K562 (cell line): ENCODE measurements around the gene CNOT2. TPM values are rescaled to one million over a fixed set of nuclear protein-coding genes. Genes with fewer than 3 reads are reported as not detected.
A peak's percentile ranks its signal among the peaks of the same experiment; 100 is the strongest.

ENCODE experiments used
- BACH1 ChIP-seq: fragments of 200-800 bp; sonication (Bioruptor generic); IDR thresholded peaks from 2 replicates; pipeline ENCODE4 v1.6.1; 2016; ENCODE audit warnings: missing genetic modification characterization, missing compliant biosample characterization
- CBX5 ChIP-seq: IDR thresholded peaks from 2 replicates; pipeline ENCODE4 v1.6.1; 2014; ENCODE audit warnings: low read depth, borderline replicate concordance
- FOS ChIP-seq: IDR thresholded peaks from 3 replicates; pipeline ENCODE4 v1.6.1; 2011; ENCODE audit not compliant: insufficient read length; ENCODE audit errors: extremely low read depth
- FOXM1 ChIP-seq, 2 experiments: fragments of 450-650 bp in 1 of 2; sonication (generic) in 1 of 2; formaldehyde crosslinking in 1 of 2; IDR thresholded peaks; 2 replicates each; pipeline versions ENCODE4 v1.6.1 to v1.9.0; 2017 to 2022; ENCODE audit warnings: low read depth in 2 of 2, mild to moderate bottlenecking in 2 of 2, missing genetic modification reagents in 1 of 2, moderate library complexity in 1 of 2
- GATAD2B ChIP-seq: fragments of 450-650 bp; IDR thresholded peaks from 2 replicates; pipeline ENCODE4 v1.6.1; 2017; ENCODE audit warnings: mild to moderate bottlenecking, borderline replicate concordance
- HNRNPH1 ChIP-seq: fragments of 200-400 bp; formaldehyde crosslinking; optimal IDR thresholded peaks from 2 replicates; pipeline ENCODE3; 2017; ENCODE audit warnings: low read depth, mild to moderate bottlenecking, low read length, moderate library complexity
- KAT2B ChIP-seq: IDR thresholded peaks from one replicate; pipeline ENCODE4 v1.6.1; 2012; ENCODE audit warnings: low read depth, mild to moderate bottlenecking, control low read depth, inconsistent platforms, low read length, moderate library complexity
- KDM5B ChIP-seq: fragments of 200-600 bp; sonication (generic); IDR thresholded peaks from 2 replicates; pipeline ENCODE4 v1.6.1; 2012; ENCODE audit warnings: low read depth, mild to moderate bottlenecking, moderate library complexity, low read length, control low read depth, inconsistent platforms; ENCODE audit not compliant: insufficient replicate concordance
- MCM7 ChIP-seq, 2 experiments: fragments of 450-650 bp; IDR thresholded peaks; 2 replicates each; pipeline ENCODE4 v1.6.1; 2016 to 2018
- MYC ChIP-seq, 2 experiments: fragments of 250-450 bp in 1 of 2; sonication (Bioruptor Pico) in 1 of 2; IDR thresholded peaks; 2 replicates each; pipeline versions ENCODE4 v1.5.1 to v1.6.1; 2012 to 2021; ENCODE audit warnings: low read depth in 2 of 2, borderline replicate concordance in 1 of 2, improper control_type of control experiment in 1 of 2, low read length in 1 of 2, mild to moderate bottlenecking in 1 of 2, moderate library complexity in 1 of 2
- PHTF2 ChIP-seq: fragments of 250-450 bp; sonication (Bioruptor Pico); IDR thresholded peaks from 2 replicates; pipeline ENCODE4 v1.5.0; 2021; ENCODE audit warnings: mild to moderate bottlenecking
- RB1 ChIP-seq: fragments of 450-650 bp; IDR thresholded peaks from 2 replicates; pipeline ENCODE4 v1.6.1; 2017; ENCODE audit warnings: low read depth, mild to moderate bottlenecking
- TAF15 ChIP-seq: fragments of 200-400 bp; formaldehyde crosslinking; IDR thresholded peaks from 2 replicates; pipeline ENCODE4 v1.6.1; 2017; ENCODE audit warnings: mild to moderate bottlenecking, low read depth, low read length, moderate library complexity
- ZZZ3 ChIP-seq: fragments of 450-650 bp; IDR thresholded peaks from 2 replicates; pipeline ENCODE4 v1.6.1; 2016; ENCODE audit warnings: antibody characterized with exemption, mild to moderate bottlenecking, moderate library complexity
- polyA plus RNA-seq, 8 experiments: library from polyadenylated mRNA; depleted of rRNA in 4 of 8; stranded (reverse) in 5 of 8; unstranded in 3 of 8; fragments of >200 nt; fragmentation: Nextera tagmentation in 2 of 8; fragmentation: Illumina TruSeq in 1 of 8; extraction: Ambion mirVana in 2 of 8; extraction: Trizol in 1 of 8; gene quantifications; 2 replicates each; pipeline versions ENCODE4 v1.2.1 to v1.2.3, GENCODE V29; 2011 to 2014; ENCODE audit warnings: inconsistent platforms in 1 of 8, missing spikeins in 1 of 8
- total RNA-seq, 7 experiments: library from RNA; depleted of rRNA in 6 of 7; stranded (reverse); fragments of >200 nt in 6 of 7; fragmentation: Illumina TruSeq in 2 of 7; extraction: Trizol in 2 of 7; gene quantifications; 2 replicates each; pipeline versions ENCODE4 v1.2.1 to v1.2.3, GENCODE V29; 2011 to 2021; ENCODE audit warnings: low replicate concordance in 1 of 7
- TF ChIP-seq, protein P1 (sequence below): fragments of 200-800 bp; sonication (Bioruptor generic); IDR thresholded peaks from 2 replicates; pipeline ENCODE4 v1.6.1; 2016; ENCODE audit warnings: missing genetic modification characterization, missing compliant biosample characterization
- TF ChIP-seq, protein P2 (sequence below): fragments of 450-650 bp; formaldehyde crosslinking; IDR thresholded peaks from 2 replicates; pipeline ENCODE4 v1.4.0; 2022; ENCODE audit warnings: missing genetic modification characterization
- TF ChIP-seq, protein P3 (sequence below): IDR thresholded peaks from 2 replicates; pipeline ENCODE4 v1.6.1; 2016; ENCODE audit warnings: missing genetic modification characterization, missing compliant biosample characterization

CNOT2 gene
- total and polyA plus RNA-seq, 9 of the 15 experiments (the other 6 are each of a cell fraction or from before 2014, with no cell fraction given), result 43.6 to 119 (median 84.4) TPM

DNA sequence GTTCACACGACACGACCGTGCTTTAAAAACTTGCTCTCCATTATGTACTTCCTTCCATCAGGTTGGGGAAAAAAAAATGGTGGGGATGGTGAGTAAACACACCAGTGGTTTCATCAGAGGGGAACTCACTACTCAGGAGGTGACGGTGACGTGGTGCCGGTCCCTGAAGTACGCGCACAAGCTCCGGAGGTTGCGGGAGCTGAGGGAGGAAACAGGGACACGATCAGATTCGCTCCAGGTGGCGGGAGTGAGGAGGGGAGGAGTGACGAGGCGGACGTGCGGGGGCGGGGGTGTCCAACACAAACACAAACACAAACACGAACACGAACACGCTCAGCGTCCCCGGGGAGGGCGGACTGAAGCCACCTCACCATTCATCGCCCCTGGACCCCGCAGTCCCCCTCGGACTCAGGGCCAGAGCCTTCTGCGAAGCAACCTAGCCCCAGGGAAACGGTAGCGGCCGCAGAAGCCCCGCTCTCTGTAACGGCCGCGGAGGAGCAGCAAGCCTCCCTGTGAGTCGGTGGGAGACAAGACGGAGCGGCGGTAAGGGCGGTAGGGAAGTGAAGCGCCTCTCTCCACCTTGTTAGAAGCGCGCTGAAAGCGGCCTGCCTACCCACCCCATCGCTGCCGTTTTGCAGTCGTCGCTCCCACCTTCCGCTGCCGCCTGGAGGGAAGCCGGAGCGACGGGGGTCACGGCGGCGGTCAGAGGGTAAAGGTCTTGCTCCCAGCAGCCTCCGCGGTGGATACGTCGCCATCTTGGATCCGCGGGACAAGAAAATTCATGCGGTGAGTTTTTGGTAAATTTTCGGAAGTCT lies at the start of gene CNOT2 (continued):
- TF ChIP-seq, protein P1, sequence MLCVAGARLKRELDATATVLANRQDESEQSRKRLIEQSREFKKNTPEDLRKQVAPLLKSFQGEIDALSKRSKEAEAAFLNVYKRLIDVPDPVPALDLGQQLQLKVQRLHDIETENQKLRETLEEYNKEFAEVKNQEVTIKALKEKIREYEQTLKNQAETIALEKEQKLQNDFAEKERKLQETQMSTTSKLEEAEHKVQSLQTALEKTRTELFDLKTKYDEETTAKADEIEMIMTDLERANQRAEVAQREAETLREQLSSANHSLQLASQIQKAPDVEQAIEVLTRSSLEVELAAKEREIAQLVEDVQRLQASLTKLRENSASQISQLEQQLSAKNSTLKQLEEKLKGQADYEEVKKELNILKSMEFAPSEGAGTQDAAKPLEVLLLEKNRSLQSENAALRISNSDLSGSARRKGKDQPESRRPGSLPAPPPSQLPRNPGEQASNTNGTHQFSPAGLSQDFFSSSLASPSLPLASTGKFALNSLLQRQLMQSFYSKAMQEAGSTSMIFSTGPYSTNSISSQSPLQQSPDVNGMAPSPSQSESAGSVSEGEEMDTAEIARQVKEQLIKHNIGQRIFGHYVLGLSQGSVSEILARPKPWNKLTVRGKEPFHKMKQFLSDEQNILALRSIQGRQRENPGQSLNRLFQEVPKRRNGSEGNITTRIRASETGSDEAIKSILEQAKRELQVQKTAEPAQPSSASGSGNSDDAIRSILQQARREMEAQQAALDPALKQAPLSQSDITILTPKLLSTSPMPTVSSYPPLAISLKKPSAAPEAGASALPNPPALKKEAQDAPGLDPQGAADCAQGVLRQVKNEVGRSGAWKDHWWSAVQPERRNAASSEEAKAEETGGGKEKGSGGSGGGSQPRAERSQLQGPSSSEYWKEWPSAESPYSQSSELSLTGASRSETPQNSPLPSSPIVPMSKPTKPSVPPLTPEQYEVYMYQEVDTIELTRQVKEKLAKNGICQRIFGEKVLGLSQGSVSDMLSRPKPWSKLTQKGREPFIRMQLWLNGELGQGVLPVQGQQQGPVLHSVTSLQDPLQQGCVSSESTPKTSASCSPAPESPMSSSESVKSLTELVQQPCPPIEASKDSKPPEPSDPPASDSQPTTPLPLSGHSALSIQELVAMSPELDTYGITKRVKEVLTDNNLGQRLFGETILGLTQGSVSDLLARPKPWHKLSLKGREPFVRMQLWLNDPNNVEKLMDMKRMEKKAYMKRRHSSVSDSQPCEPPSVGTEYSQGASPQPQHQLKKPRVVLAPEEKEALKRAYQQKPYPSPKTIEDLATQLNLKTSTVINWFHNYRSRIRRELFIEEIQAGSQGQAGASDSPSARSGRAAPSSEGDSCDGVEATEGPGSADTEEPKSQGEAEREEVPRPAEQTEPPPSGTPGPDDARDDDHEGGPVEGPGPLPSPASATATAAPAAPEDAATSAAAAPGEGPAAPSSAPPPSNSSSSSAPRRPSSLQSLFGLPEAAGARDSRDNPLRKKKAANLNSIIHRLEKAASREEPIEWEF, result no peak
- no peak for TF ChIP-seq HNRNPH1
- TF ChIP-seq KDM5B, result peak; percentile 83
- TF ChIP-seq CBX5, result no peak
- TF ChIP-seq, protein P2, sequence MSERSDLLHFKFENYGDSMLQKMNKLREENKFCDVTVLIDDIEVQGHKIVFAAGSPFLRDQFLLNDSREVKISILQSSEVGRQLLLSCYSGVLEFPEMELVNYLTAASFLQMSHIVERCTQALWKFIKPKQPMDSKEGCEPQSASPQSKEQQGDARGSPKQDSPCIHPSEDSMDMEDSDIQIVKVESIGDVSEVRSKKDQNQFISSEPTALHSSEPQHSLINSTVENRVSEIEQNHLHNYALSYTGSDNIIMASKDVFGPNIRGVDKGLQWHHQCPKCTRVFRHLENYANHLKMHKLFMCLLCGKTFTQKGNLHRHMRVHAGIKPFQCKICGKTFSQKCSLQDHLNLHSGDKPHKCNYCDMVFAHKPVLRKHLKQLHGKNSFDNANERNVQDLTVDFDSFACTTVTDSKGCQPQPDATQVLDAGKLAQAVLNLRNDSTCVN, result no peak
- no peak for TF ChIP-seq PHTF2 (CRISPR knock-in tag)
- peak; percentile 20; the same call in 1 of the 2 replicates for TF ChIP-seq FOXM1 (IDR thresholded peaks at IDR 0.05; ENCODE audit: low read depth)
- TF ChIP-seq FOXM1 (CRISPR knock-in tag; IDR thresholded peaks at IDR 0.05; ENCODE audit: low read depth), result peak; percentile 76; the same call in 1 of the 2 replicates
- no peak for TF ChIP-seq BACH1
- no peak for TF ChIP-seq ZZZ3
- TF ChIP-seq MYC (IDR thresholded peaks at IDR 0.05; ENCODE audit: low read depth, low read length), result peak; percentile 75
- TF ChIP-seq MYC (CRISPR knock-in tag; IDR thresholded peaks at IDR 0.05; ENCODE audit: borderline replicate concordance, low read depth), result peak; percentile 78; the same call in 1 of the 2 replicates
- TF ChIP-seq TAF15, result no peak
- no peak for TF ChIP-seq GATAD2B
- TF ChIP-seq KAT2B, result no peak
- no peak for TF ChIP-seq FOS
- no peak for TF ChIP-seq MCM7 (IDR thresholded peaks at IDR 0.05)
- TF ChIP-seq RB1, result peak; percentile 5; the same call in 1 of the 2 replicates
- TF ChIP-seq, protein P3, sequence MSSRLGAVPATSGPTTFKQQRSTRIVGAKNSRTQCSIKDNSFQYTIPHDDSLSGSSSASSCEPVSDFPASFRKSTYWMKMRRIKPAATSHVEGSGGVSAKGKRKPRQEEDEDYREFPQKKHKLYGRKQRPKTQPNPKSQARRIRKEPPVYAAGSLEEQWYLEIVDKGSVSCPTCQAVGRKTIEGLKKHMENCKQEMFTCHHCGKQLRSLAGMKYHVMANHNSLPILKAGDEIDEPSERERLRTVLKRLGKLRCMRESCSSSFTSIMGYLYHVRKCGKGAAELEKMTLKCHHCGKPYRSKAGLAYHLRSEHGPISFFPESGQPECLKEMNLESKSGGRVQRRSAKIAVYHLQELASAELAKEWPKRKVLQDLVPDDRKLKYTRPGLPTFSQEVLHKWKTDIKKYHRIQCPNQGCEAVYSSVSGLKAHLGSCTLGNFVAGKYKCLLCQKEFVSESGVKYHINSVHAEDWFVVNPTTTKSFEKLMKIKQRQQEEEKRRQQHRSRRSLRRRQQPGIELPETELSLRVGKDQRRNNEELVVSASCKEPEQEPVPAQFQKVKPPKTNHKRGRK, result no peak
